ENCODE results near the gene MGRN1. TPM values are rescaled to one million over a fixed set of nuclear protein-coding genes. Genes with fewer than 3 reads are reported as not detected.

The MGRN1 gene
- total and polyA plus RNA-seq, 2 donors (not counting 1 experiment from before 2014, with no cell fraction given), result 22.7 to 89.2 TPM

- Mint-ChIP-seq H3K27ac (peak overlapping the region; percentile 34), H3K9me3 (ENCODE audit: insufficient read depth) (no peaks in the 10 kb centered on the region), H3K4me3 (no peak overlapping the region), H3K4me1 (peaks cover 23% of the 10 kb centered on the region), H3K27me3 (no peaks in the 10 kb centered on the region)
- Histone ChIP-seq H3K27me3 (replicated peaks in 1 of 4; ENCODE audit: control extremely low read depth in 1 of 4, control insufficient read depth in 3 of 4, insufficient read depth in 4 of 4, low read length in 3 of 4) (no peaks in the 10 kb centered on the region), H3K4me2 (replicated peaks; ENCODE audit: low read depth, low read length, poor library complexity, severe bottlenecking) (no peak overlapping the region), H3K27ac (ENCODE audit: low read length in 2 of 2) (no peak overlapping the region), H3K4me1 (ENCODE audit: control insufficient read depth in 2 of 2, insufficient read depth in 2 of 2, low read length in 2 of 2) (peaks cover 0 to 20% of the 10 kb centered on the region in 2 donors), H2AFZ (ENCODE audit: insufficient read depth, low read depth, low read length, poor library complexity, severe bottlenecking) (no peak overlapping the region), H3K9ac (ENCODE audit: low read length) (no peak overlapping the region), H3K36me3 (replicated peaks in 1 of 2; ENCODE audit: control extremely low read depth in 1 of 2, control insufficient read depth in 1 of 2, extremely low read depth in 1 of 2, insufficient read depth in 2 of 2, low read length in 1 of 2) (peaks cover 0 to 41% of the 10 kb centered on the region in 2 experiments), H3K9me3 (ENCODE audit: control extremely low read depth in 1 of 3, control insufficient read depth in 2 of 3, insufficient read depth in 1 of 3, low read length in 2 of 3) (peaks cover 0 to 4% (median 0%) of the 10 kb centered on the region in 3 donors), H4K20me1 (ENCODE audit: control insufficient read depth, insufficient read depth, low read length, poor library complexity, severe bottlenecking) (peaks cover 74% of the 10 kb centered on the region), H3K79me2 (ENCODE audit: control insufficient read depth, insufficient read depth, low read length) (peaks cover 40% of the 10 kb centered on the region), H3K4me3 (ENCODE audit: control extremely low read depth in 1 of 5, extremely low read depth in 1 of 5, insufficient read depth in 1 of 5, low read depth in 2 of 5, low read length in 4 of 5) (no peak overlapping the region)
- intact Hi-C loops (cut with micrococcal nuclease), result loop anchor here (2.0 kb wide), 1 partner anchor 27 kb away; the partner anchor contains the start of gene MGRN1
- POLR2A ChIA-PET, result no interaction called here
- TF ChIP-seq EZH2 (IDR thresholded peaks at IDR 0.05; ENCODE audit: borderline replicate concordance, insufficient read depth, low read depth, low read length, poor library complexity, severe bottlenecking) (no peak), CTCF (IDR thresholded peaks at IDR 0.05) (no peak)
- ATAC-seq (ENCODE audit: low read depth) (peak; percentile 77), DNase-seq (peak; percentile 63)
- CTCF ChIA-PET, result no interaction called here
- 15% methylated on average over 13 of the region's 13 CpGs for WGBS (ENCODE audit: insufficient coverage)
Measured at GRCh38 chr16:4651827-4652226, 27.2 kb downstream of the MGRN1 start.

- intact Hi-C loops (cut with micrococcal nuclease), result no loop called here
- H3K36me3 ChIP-seq (replicated peaks in 1 of 2; ENCODE audit: control extremely low read depth in 1 of 2, control insufficient read depth in 1 of 2, extremely low read depth in 1 of 2, insufficient read depth in 2 of 2, low read length in 1 of 2), result peaks cover 0 to 46% of the 10 kb centered on the region in 2 experiments
- Mint-ChIP-seq H3K27me3 (no peaks in the 10 kb centered on the region), H3K27ac (no peak overlapping the region), H3K4me1 (peaks cover 23% of the 10 kb centered on the region), H3K4me3 (no peak overlapping the region), H3K9me3 (ENCODE audit: insufficient read depth) (no peaks in the 10 kb centered on the region)
- H3K4me2 ChIP-seq (replicated peaks; ENCODE audit: low read depth, low read length, poor library complexity, severe bottlenecking), result no peak overlapping the region
- H3K9me3 ChIP-seq (ENCODE audit: control extremely low read depth in 1 of 3, control insufficient read depth in 2 of 3, insufficient read depth in 1 of 3, low read length in 2 of 3), result peaks cover 0 to 4% (median 0%) of the 10 kb centered on the region in 3 donors
- H3K9ac ChIP-seq (ENCODE audit: low read length), result no peak overlapping the region
- no peak overlapping the region for H2AFZ ChIP-seq (ENCODE audit: insufficient read depth, low read depth, low read length, poor library complexity, severe bottlenecking)
- H3K27ac ChIP-seq (ENCODE audit: low read length in 2 of 2), result no peak overlapping the region
- POLR2A ChIA-PET, result no interaction called here
- WGBS (ENCODE audit: insufficient coverage), result 98% methylated on average over 18 of the region's 25 CpGs
- CTCF ChIA-PET, result no interaction called here
- peaks cover 0 to 20% of the 10 kb centered on the region in 2 donors for H3K4me1 ChIP-seq (ENCODE audit: control insufficient read depth in 2 of 2, insufficient read depth in 2 of 2, low read length in 2 of 2)
- no peak overlapping the region for H3K4me3 ChIP-seq (ENCODE audit: control extremely low read depth in 1 of 5, extremely low read depth in 1 of 5, insufficient read depth in 1 of 5, low read depth in 2 of 5, low read length in 4 of 5)
- DNase-seq (no peak), ATAC-seq (ENCODE audit: low read depth) (no peak)
- no peaks in the 10 kb centered on the region for H3K27me3 ChIP-seq (replicated peaks in 1 of 4; ENCODE audit: control extremely low read depth in 1 of 4, control insufficient read depth in 3 of 4, insufficient read depth in 4 of 4, low read length in 3 of 4)
- peaks cover 66% of the 10 kb centered on the region for H4K20me1 ChIP-seq (ENCODE audit: control insufficient read depth, insufficient read depth, low read length, poor library complexity, severe bottlenecking)
- TF ChIP-seq EZH2 (IDR thresholded peaks at IDR 0.05; ENCODE audit: borderline replicate concordance, insufficient read depth, low read depth, low read length, poor library complexity, severe bottlenecking) (no peak), CTCF (IDR thresholded peaks at IDR 0.05) (no peak)
- H3K79me2 ChIP-seq (ENCODE audit: control insufficient read depth, insufficient read depth, low read length), result peaks cover 36% of the 10 kb centered on the region
Measured at GRCh38 chr16:4652561-4652960, 27.9 kb downstream of the MGRN1 start.

All from B cell (primary cell).